IPS-NIHi7 (cell line): ENCODE measurements around the gene PLXNB2.

ENCODE experiments used
- DNase-seq: peaks from one replicate; pipeline ENCODE4 v3.0.0; 2012; ENCODE audit warnings: mixed read lengths; ENCODE audit errors: extremely low spot score

The PLXNB2 gene

GRCh38 chr22:50232481-50233151 lies 74.8 kb downstream of the PLXNB2 start:
- DNase-seq, result no peak

- no peak for DNase-seq
Observed at GRCh38 chr22:50229370-50229769, 78.1 kb downstream of the PLXNB2 start.

- DNase-seq, result no peak
Observed at GRCh38 chr22:50228366-50228765, 79.1 kb downstream of the PLXNB2 start.

- no peak for DNase-seq
Observed at GRCh38 chr22:50227579-50228215, 79.7 kb downstream of the PLXNB2 start.

- no peak for DNase-seq
Observed at GRCh38 chr22:50226875-50227165, 80.6 kb downstream of the PLXNB2 start.

GRCh38 chr22:50226063-50226874 lies 81.2 kb downstream of the PLXNB2 start:
- no peak for DNase-seq

GRCh38 chr22:50225200-50225969 lies 82.1 kb downstream of the PLXNB2 start:
- DNase-seq, result no peak
